Stromal cell of bone marrow (primary cell): ENCODE results near the gene ANKRD44.

ENCODE experiments used
- DNase-seq: peaks from one replicate; pipeline ENCODE4 v3.0.0-alpha.2; 2012; ENCODE audit warnings: low read depth

Gene ANKRD44

DNA sequence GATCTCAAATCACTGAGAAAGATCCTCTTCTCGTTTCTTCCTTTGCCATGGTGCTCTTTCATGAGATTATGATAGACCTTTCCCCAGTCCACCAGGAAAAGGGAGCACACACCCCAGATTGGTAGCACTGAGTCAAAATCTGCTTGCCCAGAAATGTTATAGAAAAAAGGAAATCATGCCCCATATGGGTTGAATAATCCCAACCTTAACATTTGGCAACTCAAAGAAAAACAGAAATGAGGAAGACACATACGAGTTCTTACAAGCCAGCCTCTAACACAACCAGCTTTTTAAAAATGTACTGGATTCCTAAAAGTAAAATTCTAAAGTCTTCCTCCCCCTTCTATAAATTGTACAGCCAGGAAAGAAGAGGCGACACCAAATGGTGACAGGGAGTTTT is 103.0 kb downstream of the ANKRD44 start:
- no peak for DNase-seq

DNA sequence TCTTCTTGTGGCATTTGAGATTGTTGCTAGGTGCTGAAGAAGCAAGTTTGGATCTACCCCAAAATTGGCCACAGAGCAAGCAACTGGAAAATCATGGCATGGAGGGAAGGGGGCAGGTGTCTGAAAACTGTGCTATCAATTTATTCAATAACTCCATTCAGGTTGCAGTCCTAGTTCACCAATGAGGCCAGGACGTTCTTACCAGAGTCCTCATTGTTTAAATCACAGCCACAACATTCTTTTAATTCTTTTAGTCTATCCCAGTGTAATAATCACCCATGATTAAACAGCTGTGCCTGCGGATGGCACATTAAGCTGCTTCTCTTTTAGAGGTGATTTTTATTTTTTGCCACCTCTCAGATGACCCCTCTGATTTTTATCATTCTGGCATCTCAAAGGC is 103.5 kb downstream of the ANKRD44 start:
- DNase-seq, result no peak

DNA sequence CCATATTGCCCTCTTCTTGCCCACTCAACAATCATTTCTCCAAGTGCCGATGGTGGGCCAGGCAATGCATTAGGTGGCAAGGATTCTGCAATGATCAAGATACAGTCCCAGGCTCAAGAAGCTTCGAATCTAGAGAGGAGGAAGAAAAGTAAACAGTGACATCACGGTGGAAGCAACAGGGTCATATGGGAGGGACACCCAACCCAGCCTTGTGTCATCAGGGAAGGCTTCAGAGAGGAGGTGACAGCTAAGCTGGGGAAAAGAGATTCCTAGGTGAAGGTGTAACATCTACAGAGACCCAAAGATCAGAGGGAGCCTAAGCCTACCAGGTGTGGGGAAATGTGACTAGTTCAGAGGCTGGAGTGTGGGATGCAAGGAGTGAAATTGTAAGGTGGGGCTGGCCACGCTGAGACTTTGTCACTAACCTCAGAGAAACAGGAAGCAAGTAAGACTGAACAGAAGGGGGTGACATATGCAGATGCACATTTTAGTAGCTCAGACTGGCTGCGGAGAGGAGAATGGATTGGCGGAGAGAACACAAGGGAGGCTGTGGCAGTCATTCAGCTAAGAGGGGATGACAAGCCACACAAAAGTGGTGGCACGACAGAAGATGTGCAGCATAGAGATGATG is 104.9 kb downstream of the ANKRD44 start:
- DNase-seq, result no peak

DNA sequence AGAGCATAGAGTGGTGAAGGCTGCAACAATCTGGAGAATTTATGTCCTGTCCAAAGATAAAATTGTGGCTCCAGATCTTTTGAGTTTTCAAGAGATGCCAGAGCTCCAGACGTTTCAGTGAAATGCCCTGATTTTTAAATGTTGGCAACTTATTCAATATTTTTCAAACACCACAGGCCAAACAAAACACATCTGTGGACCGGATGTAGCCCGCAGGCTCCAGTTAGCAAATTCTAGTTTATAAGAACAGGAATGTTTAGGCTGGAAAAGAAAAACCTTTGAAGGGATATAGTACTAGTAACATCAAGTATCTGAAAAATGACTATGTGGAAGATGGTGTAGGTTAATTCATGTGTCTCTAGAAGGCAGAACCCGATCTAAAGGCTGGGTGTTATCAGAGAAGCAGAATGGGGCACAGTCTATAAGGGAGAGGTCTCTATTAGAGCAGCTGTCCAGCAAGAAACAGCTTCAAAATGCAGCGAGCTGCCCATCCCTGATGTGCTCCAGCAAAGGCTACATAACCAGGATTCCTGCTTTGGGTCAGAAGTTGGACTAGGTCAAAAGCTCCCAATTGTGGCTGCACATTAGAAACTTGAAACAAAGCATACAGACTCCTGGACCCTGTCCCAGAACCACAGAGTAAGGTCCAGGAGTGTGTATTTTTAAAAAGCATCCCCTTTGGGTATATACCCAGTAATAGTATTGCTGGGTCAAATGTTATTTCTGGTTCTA is 105.9 kb downstream of the ANKRD44 start:
- DNase-seq, result peak; percentile 59

DNA sequence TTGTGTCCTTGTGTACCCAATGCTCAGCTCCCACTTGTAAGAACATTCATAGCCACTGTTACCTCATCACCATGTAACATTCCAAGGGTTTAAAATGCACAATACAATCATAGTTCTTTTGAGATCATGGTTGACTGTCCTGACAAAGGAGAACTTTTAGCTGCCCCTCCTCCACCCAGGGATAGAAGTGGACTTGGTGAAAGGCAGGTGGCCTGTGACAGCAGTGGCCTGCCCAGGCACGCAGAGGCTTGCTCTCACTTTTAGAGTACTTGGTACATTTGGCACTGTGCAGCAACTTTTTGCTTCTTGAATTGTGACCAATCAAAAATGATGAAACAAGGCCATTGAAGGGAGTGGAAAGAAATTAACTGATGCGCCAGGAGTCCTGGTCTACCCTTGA is 108.7 kb downstream of the ANKRD44 start:
- DNase-seq, result no peak

DNA sequence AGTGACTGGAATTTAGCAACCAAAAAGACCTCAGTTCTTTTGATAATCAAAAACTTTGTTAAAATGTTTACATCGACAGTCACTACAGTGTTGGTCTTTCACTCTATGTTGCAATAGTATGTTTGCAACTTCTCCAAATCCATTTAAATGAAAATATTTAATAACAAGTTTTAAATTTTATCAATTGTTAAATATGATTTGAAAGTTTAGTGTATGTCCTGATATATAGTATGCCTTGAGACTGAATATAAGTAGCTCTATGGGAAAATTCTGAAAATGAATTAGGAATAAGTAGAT is 109.9 kb downstream of the ANKRD44 start:
- DNase-seq, result no peak

- no peak for DNase-seq
Measured at GRCh38 chr2:197200051-197200761, 110.4 kb downstream of the ANKRD44 start.

DNA sequence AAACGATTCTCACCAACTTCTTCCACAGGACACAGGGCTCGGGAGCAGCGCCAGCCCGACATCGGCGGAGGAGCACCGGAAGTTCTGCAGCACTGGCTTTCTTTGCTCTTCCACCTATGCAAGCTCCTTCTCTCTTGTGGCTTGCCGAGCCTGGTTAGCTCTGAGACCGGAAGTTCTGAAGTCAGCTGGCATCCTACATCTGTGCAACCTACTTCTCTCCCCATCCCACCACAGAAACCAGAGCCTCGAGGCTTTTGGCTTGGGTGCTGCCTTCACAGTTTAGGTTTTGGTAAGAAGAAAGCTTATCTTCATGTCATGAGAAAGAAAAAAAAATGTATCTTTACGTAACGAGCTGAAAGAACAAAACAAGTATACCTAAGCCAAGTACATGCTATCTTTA is 111.7 kb downstream of the ANKRD44 start:
- no peak for DNase-seq

GRCh38 chr2:197197895-197198311 is 112.7 kb downstream of the ANKRD44 start:
- DNase-seq, result no peak

DNA sequence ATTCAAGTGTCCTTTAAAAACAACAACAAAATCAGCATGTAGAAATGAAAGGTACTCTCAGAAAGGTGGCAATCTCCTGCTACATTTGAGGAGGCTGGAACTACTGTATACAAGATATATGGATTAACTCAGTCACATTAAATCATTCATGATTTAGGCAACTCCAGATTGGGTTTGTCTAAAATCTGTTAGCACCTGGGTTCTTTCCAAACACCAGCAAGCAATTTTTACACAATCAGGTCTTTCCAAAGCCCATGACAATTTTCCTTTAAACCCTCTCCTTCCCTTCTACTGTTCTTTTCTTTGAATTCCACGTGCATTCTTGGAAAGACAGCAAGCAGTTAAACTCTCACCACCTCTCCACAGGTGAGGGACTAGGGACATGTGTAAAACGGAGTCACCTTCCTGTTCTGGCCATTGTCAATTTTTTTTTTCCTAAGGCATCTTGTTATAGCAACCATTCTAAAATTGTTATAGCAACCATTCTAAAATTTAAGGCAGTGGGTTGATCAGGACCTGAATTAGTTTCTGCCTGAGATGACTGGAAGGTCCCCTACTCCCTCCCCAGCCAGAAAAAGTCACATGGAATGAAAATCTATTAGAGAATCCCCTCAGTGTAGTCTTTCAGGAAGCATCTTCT is 113.9 kb downstream of the ANKRD44 start:
- no peak for DNase-seq

DNA sequence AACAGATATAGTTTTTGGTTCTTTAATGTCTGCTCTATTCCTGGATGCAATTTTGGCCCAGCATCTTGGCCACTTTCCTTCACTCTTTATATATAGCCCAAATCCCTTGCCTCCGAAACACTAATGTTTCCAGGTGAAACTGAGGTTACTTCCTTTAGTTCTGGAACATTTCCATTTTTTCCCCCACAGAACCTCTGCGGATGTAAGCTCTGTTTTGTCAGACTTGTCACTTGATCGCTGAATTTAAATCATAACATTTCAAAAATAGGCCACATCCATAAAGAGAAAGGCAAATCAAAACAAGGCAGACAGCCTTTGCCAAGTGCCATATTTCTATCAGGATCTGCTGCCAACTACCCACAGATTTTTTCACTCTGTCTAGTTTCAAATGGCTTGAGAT is 115.1 kb downstream of the ANKRD44 start:
- no peak for DNase-seq

DNA sequence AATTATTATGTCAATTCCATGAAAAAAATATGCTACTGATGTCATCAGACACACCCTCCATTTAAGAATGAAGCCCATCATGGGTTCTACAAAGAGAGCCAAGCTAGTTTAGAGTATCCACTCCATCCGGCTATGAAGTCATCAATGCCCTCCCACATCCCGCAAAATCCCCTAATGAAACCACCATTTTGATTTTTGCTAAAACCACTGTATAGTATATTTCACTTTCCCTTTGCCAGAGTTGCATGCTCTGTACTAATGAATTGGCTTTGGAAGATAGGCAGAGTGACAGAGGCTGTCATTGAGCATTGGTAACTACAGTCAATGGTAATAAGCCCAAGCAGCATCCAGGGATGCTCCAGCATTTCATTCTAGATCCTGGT is 118.6 kb downstream of the ANKRD44 start:
- no peak for DNase-seq

DNA sequence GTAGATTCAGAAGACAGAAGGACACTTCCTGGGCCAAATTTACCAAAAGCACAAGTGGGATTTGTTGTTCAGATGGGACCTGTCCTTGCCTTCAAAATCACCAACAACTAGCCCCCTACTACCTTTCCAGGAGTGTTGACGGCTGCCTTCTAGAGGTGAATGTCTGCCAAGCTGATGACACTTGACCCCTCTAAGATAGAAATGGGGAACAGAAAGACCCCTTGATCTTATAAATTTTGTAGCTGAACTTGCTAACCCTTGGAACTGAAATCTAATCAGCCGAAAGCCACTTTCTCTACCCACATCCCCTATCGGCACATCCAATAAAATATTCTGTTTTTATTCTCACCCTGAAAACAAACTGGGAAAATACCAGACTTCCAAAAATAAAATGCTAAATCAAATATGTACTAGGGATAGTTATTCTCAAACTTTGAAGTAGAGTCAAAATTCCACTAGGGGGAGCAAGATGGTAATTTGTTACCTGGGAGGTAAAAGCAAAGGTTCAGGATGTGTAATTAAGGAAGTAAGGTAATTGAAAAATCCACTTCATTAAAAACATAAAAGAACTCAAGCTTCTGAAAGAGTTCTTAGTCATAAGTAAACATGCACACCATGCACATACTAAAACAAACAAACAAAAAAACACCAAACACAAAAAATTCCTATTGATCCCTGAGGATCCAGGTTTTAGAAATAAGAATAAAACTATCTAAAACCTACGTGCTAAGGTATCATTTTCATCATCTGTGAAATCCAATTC is 119.2 kb downstream of the ANKRD44 start:
- DNase-seq, result no peak

- no peak for DNase-seq
Measured at GRCh38 chr2:197190100-197190432, 120.5 kb downstream of the ANKRD44 start.

DNA sequence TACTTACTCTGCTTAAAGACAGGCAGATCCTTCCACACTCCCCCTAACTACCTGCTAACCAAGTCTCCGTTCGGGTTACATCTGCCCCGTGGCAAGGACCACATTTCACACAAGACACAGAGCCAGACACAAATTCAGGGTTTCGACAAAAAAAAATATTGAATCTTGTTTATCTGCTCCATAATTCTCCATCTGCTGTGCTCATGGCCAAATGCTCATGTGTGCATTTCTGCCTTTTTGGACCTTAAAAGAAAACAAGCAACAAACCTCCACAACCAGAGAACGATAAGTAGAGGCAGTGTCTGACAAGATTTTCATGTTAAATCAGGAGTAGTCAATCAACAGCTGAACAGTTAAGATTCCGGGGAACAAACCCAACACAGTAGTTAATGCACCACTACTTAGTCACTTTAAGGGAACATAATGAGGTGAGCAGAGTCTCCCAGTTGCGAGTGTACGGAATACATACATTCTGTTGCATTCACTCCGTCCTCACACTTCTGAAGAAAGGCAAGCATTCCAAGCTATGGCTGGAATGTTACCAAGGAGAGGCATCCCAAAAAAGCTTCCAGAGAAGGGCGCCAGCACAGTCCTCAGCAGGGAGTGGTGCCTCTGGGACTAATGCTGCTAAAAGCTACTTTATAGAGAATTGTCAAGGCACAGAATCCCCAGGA is 121.0 kb downstream of the ANKRD44 start:
- no peak for DNase-seq

DNA sequence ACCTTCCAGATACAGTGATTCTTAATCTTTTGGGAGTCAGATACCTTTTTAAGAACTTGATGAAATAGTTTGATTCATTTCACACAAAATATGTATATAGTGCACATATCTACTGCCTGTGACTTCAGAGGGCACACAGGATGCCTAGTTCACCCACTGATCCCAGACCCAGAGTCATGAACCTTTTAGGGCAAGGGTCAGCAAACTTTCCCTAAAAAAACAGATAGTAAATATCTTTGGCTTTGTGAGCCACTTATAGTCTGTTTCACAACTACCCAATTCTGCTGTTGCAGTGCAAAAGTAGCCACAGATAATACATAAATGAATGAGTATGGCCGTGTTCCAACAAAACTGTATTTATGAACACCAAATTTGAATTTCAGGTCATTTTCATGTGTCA is 124.9 kb downstream of the ANKRD44 start:
- no peak for DNase-seq

GRCh38 chr2:197184959-197185586 is 125.5 kb downstream of the ANKRD44 start:
- peak; percentile 81 for DNase-seq

GRCh38 chr2:197183355-197183754 is 127.2 kb downstream of the ANKRD44 start:
- no peak for DNase-seq

DNA sequence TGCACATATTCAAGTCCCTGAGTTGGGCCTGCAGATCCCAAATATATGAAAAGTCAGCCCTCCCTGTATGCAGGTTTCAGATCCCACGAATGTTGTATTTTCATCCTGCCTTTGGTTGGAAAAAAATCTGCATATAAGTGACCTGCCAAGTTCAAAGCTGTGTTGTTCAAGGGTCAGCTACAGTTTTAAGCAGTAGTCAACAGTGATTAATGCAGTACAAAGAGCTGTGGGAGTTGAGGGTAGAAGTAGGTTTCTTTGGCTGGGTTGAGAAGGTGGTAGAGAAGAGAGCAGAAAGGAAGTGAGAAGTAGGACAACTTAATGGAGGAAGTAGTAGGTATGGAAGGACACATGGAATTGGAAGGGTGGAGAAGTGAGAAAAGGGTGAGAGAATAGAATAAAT is 127.9 kb downstream of the ANKRD44 start:
- DNase-seq, result no peak

- peak; percentile 28 for DNase-seq
Measured at GRCh38 chr2:197181491-197181890, 129.1 kb downstream of the ANKRD44 start.

GRCh38 chr2:197179744-197180498 is 130.7 kb downstream of the ANKRD44 start:
- DNase-seq, result peak; percentile 67
